Fibroblast of pulmonary artery (primary cell): ENCODE data around the gene C16orf87.
"Not testable (repeated sequence)": the region's sequence is repeated elsewhere in the genome, so short reads cannot be mapped to it uniquely, and the experiment has no call there.

Source experiments
- DNase-seq: peaks from one replicate; pipeline ENCODE4 v3.0.0-alpha.2; 2010; ENCODE audit warnings: low read depth
- H3K4me3 ChIP-seq: replicated peaks from 2 replicates; pipeline ENCODE4 v1.5.1; 2011; ENCODE audit warnings: low read depth, mild to moderate bottlenecking, control low read depth, low read length, moderate library complexity
- CTCF ChIP-seq: IDR thresholded peaks from 2 replicates; pipeline ENCODE4 v1.5.1; 2011; ENCODE audit warnings: mild to moderate bottlenecking, control low read depth, low read length, inconsistent platforms; ENCODE audit errors: missing control alignments

Gene C16orf87

GRCh38 chr16:46789499-46790414 is 41.2 kb downstream of the C16orf87 start:
- no peak for TF ChIP-seq CTCF
- DNase-seq, result peak; percentile 61
- H3K4me3 ChIP-seq, result peak overlapping the region; percentile 62

- DNase-seq, result no peak
- no peak overlapping the region for H3K4me3 ChIP-seq
- TF ChIP-seq CTCF, result no peak
Observed at GRCh38 chr16:46788891-46789474, 42.0 kb downstream of the C16orf87 start.

- TF ChIP-seq CTCF, result no peak
- DNase-seq, result no peak
- H3K4me3 ChIP-seq, result no peak overlapping the region
Observed at GRCh38 chr16:46787909-46788308, 43.1 kb downstream of the C16orf87 start.

- DNase-seq, result no peak
- H3K4me3 ChIP-seq, result no peak overlapping the region
- no peak for TF ChIP-seq CTCF
Observed at GRCh38 chr16:46785076-46785845, 45.7 kb downstream of the C16orf87 start.

GRCh38 chr16:46784569-46784968 is 46.4 kb downstream of the C16orf87 start:
- DNase-seq, result not testable (repeated sequence)

GRCh38 chr16:46783800-46784199 is 47.2 kb downstream of the C16orf87 start:
- no peak for TF ChIP-seq CTCF
- H3K4me3 ChIP-seq, result no peak overlapping the region
- DNase-seq, result no peak

More at GRCh38 chr16:46784569-46784968, 46.4 kb downstream of the C16orf87 start:
- not testable (repeated sequence) for H3K4me3 ChIP-seq

GRCh38 chr16:46782320-46782719 is 48.7 kb downstream of the C16orf87 start:
- no peak overlapping the region for H3K4me3 ChIP-seq
- TF ChIP-seq CTCF, result no peak
- no peak for DNase-seq
